Measurements from ENCODE around the gene FMN1. TPM values are rescaled to one million over a fixed set of nuclear protein-coding genes. Genes with fewer than 3 reads are reported as not detected.

Gene FMN1
- total and polyA plus RNA-seq, 8 donors, result 1.9 to 10.2 (median 3.0) TPM

DNA sequence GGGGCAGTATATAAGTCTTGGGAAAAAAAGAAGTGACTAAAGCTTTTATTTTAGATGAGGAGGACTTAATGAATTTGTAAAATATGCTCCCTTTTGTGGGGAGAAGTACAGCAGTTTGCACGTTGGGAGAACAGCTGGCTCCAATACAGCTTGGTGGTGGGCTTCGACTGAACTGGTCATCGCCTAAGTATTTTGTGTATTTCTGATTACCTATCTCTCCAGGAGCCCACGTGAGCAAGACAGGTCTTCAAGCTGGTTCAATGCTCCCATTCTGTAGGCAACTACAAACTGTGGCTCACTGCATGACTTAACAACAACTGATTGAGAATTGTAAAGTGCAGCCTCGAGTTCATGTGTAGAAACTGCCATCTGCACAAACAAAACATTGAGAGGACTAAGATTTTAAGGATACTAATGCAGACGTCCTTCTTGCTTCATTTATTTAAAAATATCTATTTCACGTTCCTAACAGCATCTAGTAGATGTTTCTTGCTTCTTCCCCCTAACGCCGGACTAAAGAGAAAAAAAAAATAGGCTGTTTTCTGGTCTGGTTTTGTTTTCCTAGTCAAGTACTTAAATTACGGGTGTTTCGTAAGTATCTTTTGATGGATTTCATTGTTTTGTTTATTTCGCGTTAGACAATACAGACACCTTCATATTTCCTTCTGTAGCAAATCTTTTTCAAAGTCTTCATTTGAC is 478.1 kb downstream of the FMN1 start:
- ATAC-seq, result no peak
- H3K4me1 ChIP-seq, result no peaks in the 10 kb centered on the region
- H3K27ac ChIP-seq, result no peak overlapping the region
- peaks cover 0 to 20% (median 4%) of the 10 kb centered on the region in 4 donors for H3K27me3 ChIP-seq
- intact Hi-C loops (cut with DNase I), result no loop called here
- no peak for TF ChIP-seq CTCF (IDR thresholded peaks at IDR 0.05)
- no peaks in the 10 kb centered on the region for H3K9me3 ChIP-seq
- H3K4me3 ChIP-seq, result no peak overlapping the region
- H3K36me3 ChIP-seq, result no peaks in the 10 kb centered on the region
- WGBS, 2 donors, result 46 to 49% methylated on average over 13 of the region's 13 CpGs
- no peak for FAIRE-seq
- DNase-seq, result no peak

Other genes with a start within 250 kb of the FMN1 start
- under 1 TPM; 0.03 to 0.44 (median 0.07) TPM for gene RYR3, start 116.3 kb upstream of the FMN1 start, total RNA-seq
- gene RYR3, start 116.3 kb upstream of the FMN1 start, polyA plus RNA-seq, result under 1 TPM; 0.38 to 0.52 TPM